ENCODE results near the gene BTNL2.
"Not testable (repeated sequence)": the region's sequence is repeated elsewhere in the genome, so short reads cannot be mapped to it uniquely, and the experiment has no call there.

The BTNL2 gene

DNA sequence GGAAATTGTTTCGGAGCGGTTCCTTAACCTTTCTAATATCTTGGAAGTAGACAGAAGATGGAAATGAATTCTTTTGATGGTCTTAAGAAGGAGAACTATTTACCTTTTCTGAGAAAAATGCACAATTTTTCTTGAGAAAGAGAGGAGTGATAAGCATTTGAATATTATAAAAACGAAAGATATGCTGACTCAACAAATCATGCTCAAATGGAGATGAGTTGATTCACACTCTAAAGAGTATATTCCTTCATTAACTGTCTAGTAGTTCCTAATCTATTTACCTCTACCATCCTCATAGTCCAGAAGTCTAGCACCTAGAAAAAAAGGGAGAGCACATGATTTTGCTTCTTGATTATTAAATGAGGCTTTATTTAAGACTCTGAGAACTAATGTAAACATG is 39.3 kb downstream of the BTNL2 start:
- ChIA-PET POLR2A (no interaction called here), CTCF (no interaction called here)
- no peak for DNase-seq (ENCODE audit: extremely low spot score)
- TF ChIP-seq CTBP1 (IDR thresholded peaks at IDR 0.05; ENCODE audit: borderline replicate concordance): no peak
- TF ChIP-seq, protein P1, sequence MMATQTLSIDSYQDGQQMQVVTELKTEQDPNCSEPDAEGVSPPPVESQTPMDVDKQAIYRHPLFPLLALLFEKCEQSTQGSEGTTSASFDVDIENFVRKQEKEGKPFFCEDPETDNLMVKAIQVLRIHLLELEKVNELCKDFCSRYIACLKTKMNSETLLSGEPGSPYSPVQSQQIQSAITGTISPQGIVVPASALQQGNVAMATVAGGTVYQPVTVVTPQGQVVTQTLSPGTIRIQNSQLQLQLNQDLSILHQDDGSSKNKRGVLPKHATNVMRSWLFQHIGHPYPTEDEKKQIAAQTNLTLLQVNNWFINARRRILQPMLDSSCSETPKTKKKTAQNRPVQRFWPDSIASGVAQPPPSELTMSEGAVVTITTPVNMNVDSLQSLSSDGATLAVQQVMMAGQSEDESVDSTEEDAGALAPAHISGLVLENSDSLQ (IDR thresholded peaks at IDR 0.05): no peak
- TF ChIP-seq SP1 (IDR thresholded peaks at IDR 0.05): no peak
- no peak for TF ChIP-seq L3MBTL2 (conservative IDR thresholded peaks at IDR 0.05)
- no peak for TF ChIP-seq ARNT (IDR thresholded peaks at IDR 0.05)
- TF ChIP-seq ZNF384 (IDR thresholded peaks at IDR 0.05): no peak
- TF ChIP-seq NFRKB (IDR thresholded peaks at IDR 0.05): no peak
- TF ChIP-seq BHLHE40 (IDR thresholded peaks at IDR 0.05; ENCODE audit: borderline replicate concordance): no peak
- no peak for TF ChIP-seq FOXM1 (IDR thresholded peaks at IDR 0.05; ENCODE audit: borderline replicate concordance)
- no peak for TF ChIP-seq SUZ12 (IDR thresholded peaks at IDR 0.05)
- TF ChIP-seq FOXK2 (IDR thresholded peaks at IDR 0.05): no peak
- no peak for TF ChIP-seq LEF1 (IDR thresholded peaks at IDR 0.05; ENCODE audit: borderline replicate concordance)

DNA sequence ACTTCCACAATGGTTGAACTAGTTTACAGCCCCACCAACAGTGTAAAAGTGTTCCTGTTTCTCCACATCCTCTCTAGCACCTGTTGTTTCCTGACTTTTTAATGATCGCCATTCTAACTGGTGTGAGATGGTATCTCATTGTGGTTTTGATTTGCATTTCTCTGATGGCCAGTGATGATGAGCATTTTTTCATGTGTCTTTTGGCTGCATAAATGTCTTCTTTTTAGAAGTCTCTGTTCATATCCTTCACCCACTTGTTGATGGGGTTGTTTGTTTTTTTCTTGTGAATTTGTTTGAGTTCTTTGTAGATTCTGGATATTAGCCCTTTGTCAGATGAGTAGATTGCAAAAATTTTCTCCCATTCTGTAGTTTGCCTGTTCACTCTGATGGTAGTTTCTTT is 47.8 kb downstream of the BTNL2 start:
- CTCF ChIA-PET; POLR2A ChIA-PET; DNase-seq (ENCODE audit: extremely low spot score): not testable (repeated sequence)

DNA sequence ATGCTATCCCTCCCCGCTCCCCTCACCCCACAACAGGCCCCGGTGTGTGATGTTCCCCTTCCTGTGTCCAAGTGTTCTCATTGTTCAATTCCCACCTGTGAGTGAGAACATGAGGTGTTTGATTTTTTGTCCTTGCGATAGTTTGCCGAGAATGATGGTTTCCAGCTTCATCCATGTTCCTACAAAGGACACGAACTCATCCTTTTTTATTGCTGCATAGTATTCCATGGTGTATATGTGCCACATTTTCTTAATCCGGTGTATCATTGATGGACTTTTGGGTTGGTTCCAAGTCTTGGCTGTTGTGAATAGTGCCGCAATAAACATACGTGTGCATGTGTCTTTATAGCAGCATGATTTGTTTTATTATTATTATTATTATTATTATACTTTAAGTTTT is 48.4 kb downstream of the BTNL2 start:
- CTCF ChIA-PET; DNase-seq (ENCODE audit: extremely low spot score); POLR2A ChIA-PET: not testable (repeated sequence)

DNA sequence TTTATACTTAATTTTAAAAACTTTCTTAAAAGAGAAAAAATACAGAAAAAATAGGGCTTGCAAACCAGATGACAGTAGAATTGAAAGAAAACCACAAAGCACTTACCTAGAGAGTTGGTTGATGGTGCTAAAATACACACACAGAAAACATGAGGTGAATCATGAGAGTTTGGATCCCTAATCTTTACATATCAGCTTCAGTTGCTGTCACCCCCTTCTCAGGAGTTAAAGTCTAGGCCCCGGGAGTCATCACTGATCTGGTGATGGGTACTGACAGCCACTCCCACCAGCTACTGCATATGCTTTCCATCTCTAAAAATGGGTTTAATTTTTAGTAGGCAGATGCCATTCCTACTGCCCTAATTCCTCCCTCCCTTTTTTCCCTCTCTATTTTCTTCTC is 52.0 kb downstream of the BTNL2 start:
- no peak for DNase-seq (ENCODE audit: extremely low spot score)
- ChIA-PET CTCF (interaction anchor here (0.8 kb wide), 1 partner anchor 133 kb away, joined by 3 read pairs; no protein-coding TSS in a partner anchor), POLR2A (no interaction called here)
- TF ChIP-seq NFRKB (IDR thresholded peaks at IDR 0.05) (no peak), ELF4 (IDR thresholded peaks at IDR 0.05) (no peak), TARDBP (IDR thresholded peaks at IDR 0.05) (no peak), SP1 (IDR thresholded peaks at IDR 0.05) (no peak), CTBP1 (IDR thresholded peaks at IDR 0.05; ENCODE audit: borderline replicate concordance) (no peak), L3MBTL2 (conservative IDR thresholded peaks at IDR 0.05) (no peak), FOXK2 (IDR thresholded peaks at IDR 0.05) (no peak), FOXM1 (IDR thresholded peaks at IDR 0.05; ENCODE audit: borderline replicate concordance) (no peak), ZNF384 (IDR thresholded peaks at IDR 0.05) (no peak), SUZ12 (IDR thresholded peaks at IDR 0.05) (no peak), ARNT (IDR thresholded peaks at IDR 0.05) (no peak), BHLHE40 (IDR thresholded peaks at IDR 0.05; ENCODE audit: borderline replicate concordance) (no peak), LEF1 (IDR thresholded peaks at IDR 0.05; ENCODE audit: borderline replicate concordance) (no peak), HDGF (IDR thresholded peaks at IDR 0.05; ENCODE audit: borderline replicate concordance) (no peak), FOXA1 (IDR thresholded peaks at IDR 0.05) (no peak)

DNA sequence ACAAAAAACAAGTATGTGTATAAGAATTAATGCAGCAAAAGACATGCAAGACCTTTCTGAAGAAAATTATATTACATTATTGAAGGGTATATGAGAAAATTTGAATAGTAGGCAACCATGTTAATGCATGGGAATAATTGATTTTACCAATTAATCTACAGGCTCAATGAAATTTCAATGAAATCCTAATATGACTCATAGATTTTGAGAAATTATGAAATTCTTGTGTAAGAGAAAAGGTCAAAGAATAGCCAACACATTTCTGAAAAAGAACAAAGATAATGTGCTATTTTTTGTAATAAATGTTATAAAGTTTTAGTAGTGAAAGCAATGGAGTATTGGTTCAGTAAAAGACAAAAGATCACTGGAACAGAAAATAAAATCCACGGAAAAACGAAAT is 53.6 kb downstream of the BTNL2 start:
- ChIA-PET CTCF (no interaction called here), POLR2A (no interaction called here)
- TF ChIP-seq LEF1 (IDR thresholded peaks at IDR 0.05; ENCODE audit: borderline replicate concordance) (no peak), HDGF (IDR thresholded peaks at IDR 0.05; ENCODE audit: borderline replicate concordance) (no peak), L3MBTL2 (conservative IDR thresholded peaks at IDR 0.05) (no peak), FOXM1 (IDR thresholded peaks at IDR 0.05; ENCODE audit: borderline replicate concordance) (no peak), FOXA1 (IDR thresholded peaks at IDR 0.05) (no peak), SUZ12 (IDR thresholded peaks at IDR 0.05) (no peak), ELF4 (IDR thresholded peaks at IDR 0.05) (no peak), SP1 (IDR thresholded peaks at IDR 0.05) (no peak), FOXK2 (IDR thresholded peaks at IDR 0.05) (no peak), ZNF384 (IDR thresholded peaks at IDR 0.05) (no peak)
- no peak for DNase-seq (ENCODE audit: extremely low spot score)
